HAP-1 (cell line): ENCODE results near the gene SOST.

Source experiments
- DNase-seq, 2 experiments: peaks; one replicate each; pipeline ENCODE4 v3.0.0-alpha.2; 2016 to 2020; ENCODE audit warnings: low spot score in 2 of 2
- H3K27me3 ChIP-seq: fragments of 250-450 bp; sonication (Bioruptor Pico); 2 replicates; pipeline ENCODE4 v1.5.1; 2020; ENCODE audit warnings: low read depth, mild to moderate bottlenecking, moderate library complexity
- H3K36me3 ChIP-seq: fragments of 250-450 bp; sonication (Bioruptor Pico); replicated peaks from 2 replicates; pipeline ENCODE4 v1.5.1; 2020; ENCODE audit warnings: mild to moderate bottlenecking
- H3K4me1 ChIP-seq: fragments of 250-450 bp; sonication (Bioruptor Pico); 2 replicates; pipeline ENCODE4 v1.5.1; 2020; ENCODE audit warnings: mild to moderate bottlenecking
- H3K4me3 ChIP-seq: fragments of 250-450 bp; sonication (Bioruptor Pico); 2 replicates; pipeline ENCODE4 v1.5.1; 2020; ENCODE audit warnings: mild to moderate bottlenecking, moderate library complexity
- H3K9me3 ChIP-seq: fragments of 250-450 bp; sonication (Bioruptor Pico); 2 replicates; pipeline ENCODE4 v1.5.1; 2020; ENCODE audit warnings: mild to moderate bottlenecking, moderate library complexity
- in situ Hi-C: fragments of 300-500 bp; cut with MboI; formaldehyde crosslinking; loops from 3 replicates; pipeline ENCODE4 v1.14.3; 2020; ENCODE audit warnings: low sequenced_read_pairs, inconsistent platforms, mixed read lengths

The SOST gene

DNA sequence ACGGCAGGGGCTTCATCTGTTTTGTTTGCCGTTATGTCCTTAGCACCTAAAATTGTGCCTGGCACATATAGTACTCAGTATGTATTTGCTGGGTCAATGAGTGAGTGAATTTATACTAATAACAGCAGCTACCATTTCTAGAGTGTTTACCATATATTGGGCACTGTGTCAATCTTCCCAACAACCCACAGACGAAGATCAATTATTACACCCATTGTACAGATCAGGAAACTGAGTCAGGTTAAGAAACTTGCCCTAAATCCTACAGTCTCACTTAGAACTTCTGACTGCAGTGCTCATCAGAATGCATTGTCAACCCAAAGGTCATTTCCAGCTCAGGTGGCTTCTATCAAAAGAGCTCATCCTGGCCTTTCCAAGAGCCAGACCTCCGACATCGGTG is 52.4 kb downstream of the SOST start:
- no peaks in the 10 kb centered on the region for H3K9me3 ChIP-seq
- H3K4me3 ChIP-seq, result no peak overlapping the region
- H3K36me3 ChIP-seq, result no peaks in the 10 kb centered on the region
- no peaks in the 10 kb centered on the region for H3K4me1 ChIP-seq
- in situ Hi-C loops, result no loop called here
- peaks cover 9% of the 10 kb centered on the region; the same call in 1 of the 2 replicates for H3K27me3 ChIP-seq
- DNase-seq, result no peak
